CD4-positive, alpha-beta T cell treated with Interleukin-10 for 1 hour (primary cell): ENCODE results near the gene CIDEB.
"Not testable (repeated sequence)": the region's sequence is repeated elsewhere in the genome, so short reads cannot be mapped to it uniquely, and the experiment has no call there.

Experiments used
- DNase-seq: peaks from one replicate; pipeline ENCODE4 v3.0.0-alpha.2; 2020

The CIDEB gene, protein sequence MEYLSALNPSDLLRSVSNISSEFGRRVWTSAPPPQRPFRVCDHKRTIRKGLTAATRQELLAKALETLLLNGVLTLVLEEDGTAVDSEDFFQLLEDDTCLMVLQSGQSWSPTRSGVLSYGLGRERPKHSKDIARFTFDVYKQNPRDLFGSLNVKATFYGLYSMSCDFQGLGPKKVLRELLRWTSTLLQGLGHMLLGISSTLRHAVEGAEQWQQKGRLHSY

DNA sequence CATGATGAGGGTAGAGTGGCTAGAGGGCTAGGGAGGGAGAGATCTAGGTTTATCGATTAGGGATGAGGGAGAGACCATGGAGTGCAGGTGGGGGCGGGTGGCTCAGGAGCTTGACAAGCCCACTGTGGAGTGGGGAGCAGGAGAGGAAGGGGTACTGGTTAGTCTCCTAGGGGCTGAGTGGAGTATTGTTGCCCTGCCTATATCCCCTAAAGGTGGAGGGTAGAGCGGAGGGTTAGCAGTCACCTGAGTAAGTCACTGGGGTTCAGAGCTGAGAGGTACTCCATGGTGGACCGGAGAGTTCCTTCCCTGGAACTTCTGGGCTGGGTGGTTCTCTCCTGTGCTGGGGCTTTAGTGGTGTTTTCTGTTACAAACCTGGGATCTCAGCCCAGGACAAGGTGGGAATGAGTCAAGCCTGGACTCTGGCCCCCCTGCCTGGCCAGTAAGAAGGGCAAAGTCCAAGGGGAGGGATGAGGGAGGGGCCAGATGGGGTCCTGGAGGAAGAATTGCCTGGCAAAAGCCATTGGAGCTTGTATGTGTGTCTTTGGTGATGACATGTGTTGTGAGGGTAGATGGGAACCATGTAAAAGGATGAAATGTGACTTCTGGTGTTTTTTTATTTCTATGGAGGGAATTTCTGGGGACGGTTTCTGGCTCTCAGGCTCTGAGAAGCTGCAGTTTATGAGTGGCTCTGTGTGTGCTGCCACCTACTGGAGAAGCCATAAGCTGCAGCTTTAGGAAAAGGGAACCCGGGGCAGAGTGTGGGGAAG, at the start of gene CIDEB:
CIDEB (minus strand) TSS at position 403 of the 767 bp plus-strand sequence; CDS start at position 284, 119 bp downstream.
- DNase-seq = peak; percentile 74

DNA sequence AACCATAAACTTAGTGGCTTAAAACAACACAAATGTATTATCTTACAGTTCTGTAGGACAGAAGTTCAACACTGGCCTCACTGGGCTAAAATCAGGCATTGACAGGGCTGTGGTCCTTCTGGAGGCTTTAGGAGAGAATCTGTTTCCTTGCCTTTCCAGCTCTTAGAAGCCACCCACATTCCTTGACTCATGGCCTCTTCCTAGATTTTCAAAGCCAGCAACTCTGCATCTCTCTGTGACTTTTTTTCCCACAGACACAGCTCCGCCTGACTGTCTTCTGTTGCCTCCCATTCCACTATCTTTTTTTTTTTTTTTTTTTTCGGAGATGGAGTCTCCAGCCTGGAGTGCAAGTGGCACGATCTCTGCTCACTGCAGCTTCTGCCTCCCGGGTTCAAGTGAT, 48.4 kb upstream of the CIDEB start:
- no peak for DNase-seq

DNA sequence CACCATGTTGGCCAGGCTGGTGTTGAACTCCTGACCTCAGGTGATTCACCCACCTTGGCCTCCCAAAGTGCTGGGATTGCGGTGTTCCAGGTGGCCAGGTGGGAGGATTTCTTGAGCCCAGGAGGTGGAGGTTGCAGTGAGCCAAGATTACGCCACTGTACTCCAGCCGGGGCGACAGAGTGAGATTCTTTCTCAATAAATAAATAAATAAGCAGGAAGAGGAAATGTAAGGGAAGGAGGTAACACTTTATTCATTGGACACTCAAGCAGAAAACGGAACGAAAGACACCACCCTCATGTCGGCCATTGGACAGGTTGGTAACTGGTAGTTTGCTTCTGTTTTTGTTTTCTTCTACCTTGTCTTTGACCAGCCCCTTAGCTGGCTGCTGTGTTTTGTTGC, 47.2 kb upstream of the CIDEB start:
- DNase-seq = no peak

DNA sequence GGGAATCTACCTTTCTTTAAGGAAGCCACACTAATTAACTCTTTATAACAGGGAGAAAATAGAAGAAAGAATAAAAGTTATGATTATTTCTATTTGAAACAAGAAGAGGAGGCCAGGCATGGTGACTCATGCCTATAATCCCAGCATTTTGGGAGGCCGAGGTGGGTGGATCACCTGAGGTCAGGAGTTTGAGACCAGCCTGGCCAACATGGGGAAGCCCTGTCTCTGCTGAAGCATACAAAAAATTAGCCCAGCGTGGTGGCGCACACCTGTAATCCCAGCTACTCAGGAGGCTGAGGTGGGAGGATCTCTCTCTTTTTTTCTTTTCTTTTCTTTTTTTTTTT, 46.7 kb upstream of the CIDEB start:
- not testable (repeated sequence) for DNase-seq

DNA sequence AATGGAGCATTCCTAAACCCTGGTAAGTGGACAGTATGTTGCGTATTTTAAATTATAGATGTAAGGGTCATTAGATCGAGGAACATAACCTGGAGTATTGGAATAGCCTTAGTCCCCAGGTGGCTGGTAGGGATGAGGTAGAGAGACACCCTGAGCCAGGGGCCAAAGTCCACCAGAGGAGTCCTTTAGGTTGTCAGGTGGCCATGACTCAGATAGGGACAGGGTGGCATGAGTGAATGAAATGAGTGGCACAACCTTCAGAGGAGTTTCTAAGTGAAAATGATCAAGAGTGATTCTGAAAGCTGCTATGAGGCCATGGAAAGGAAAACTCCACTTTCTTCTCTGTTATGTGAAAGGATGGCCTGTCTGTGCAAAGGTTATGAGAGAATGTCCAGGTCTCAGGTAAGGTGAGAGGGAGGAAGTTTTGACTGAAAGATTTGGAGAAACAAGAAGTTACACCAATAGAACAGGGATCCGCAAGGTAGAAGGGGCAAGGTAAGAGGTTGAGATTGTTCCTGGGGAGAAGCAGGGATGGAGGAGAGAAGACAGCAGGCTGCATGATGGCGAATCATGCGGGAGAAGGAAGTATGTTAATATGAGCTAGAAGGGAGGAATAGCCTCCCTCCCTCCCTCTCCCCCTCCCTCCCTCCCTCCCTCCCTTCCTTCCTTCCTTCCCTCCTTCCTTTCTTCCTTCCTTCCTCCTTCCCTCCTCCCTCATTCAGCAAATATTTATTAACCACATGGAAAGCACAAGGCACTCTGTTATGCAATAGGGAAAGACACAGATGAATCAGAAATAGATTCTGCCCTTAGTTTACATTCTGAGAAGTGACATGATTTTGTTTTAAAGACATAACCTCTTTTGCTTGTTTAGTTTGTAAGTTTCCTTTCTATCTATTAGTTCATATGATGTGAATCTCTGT, 46.0 kb upstream of the CIDEB start:
- no peak for DNase-seq

DNA sequence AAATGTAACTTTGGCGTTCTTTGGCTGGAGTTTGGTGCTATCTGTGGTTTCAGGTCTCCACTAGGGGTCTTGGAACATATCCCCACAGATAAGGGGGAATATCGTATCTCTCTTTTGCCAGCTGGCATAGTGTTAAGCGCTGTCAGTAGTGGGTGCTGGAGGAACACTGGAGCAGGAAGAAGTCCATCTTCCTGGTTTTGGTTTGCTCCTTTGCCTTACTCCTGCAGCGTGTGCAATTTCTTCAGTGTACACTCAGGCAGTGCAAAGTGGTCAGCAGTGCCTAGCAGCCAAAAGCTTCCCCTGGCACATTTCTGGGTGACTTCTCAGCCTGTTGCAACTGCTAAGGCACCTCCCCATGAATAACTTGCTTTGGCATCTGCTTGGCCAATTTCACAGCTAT, 43.7 kb upstream of the CIDEB start:
- no peak for DNase-seq

DNA sequence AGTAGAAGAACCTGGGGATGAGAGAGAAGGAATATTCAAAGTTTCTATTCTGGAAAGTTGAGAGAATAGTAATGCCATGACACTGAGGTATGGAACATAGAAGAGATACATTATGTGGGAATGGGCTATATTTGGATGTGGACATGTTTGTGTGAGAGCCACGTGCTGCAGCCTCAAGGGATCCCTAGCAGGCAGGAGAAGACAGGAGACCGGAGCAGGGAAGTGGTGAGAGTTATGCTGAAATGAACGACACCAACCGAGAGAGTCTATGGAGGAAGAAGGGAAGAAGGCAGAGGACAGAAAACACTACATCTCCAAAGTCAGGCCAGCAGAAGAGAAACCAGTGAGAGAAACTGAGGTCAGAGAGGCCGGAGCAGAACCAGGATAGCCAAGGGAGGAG, 42.0 kb upstream of the CIDEB start:
- no peak for DNase-seq

DNA sequence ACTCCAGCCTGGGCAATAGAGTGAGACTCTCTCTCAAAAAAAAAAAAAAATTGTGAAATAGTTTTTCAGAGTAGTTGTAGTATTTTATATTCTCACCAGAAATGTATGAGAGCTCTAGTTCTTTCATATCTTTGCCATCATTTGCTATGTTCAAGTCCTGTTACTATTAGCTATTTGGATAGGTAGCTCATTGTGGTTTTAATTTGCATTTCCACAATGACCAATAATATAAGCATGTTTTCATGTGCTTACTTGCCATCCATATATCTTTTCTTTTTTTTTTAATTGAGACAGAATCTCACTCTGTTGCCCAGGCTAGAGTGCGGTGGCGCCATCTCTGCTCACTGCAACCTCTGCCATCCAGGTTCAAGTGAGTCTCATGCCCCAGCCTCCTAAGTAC, 40.4 kb upstream of the CIDEB start:
- no peak for DNase-seq

DNA sequence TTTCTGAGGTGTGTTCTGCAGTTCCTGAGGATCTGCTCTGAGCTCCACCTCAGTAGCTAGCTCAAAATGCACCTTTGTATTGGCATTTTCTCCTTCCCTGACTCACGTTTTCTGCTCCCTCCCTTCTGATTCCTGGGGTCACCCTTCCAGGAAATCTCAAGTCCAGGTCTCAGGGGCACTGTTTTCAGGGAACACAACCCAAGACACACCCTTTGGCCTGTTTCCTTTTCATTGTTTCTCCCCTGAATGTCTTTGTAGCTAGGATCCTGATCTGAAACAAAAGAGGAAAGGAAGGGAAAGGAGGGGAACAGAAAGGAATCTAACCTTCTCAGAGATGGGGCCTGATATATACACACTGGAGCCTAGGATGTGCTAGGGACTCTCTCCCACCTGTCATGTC, 39.4 kb upstream of the CIDEB start:
- no peak for DNase-seq

DNA sequence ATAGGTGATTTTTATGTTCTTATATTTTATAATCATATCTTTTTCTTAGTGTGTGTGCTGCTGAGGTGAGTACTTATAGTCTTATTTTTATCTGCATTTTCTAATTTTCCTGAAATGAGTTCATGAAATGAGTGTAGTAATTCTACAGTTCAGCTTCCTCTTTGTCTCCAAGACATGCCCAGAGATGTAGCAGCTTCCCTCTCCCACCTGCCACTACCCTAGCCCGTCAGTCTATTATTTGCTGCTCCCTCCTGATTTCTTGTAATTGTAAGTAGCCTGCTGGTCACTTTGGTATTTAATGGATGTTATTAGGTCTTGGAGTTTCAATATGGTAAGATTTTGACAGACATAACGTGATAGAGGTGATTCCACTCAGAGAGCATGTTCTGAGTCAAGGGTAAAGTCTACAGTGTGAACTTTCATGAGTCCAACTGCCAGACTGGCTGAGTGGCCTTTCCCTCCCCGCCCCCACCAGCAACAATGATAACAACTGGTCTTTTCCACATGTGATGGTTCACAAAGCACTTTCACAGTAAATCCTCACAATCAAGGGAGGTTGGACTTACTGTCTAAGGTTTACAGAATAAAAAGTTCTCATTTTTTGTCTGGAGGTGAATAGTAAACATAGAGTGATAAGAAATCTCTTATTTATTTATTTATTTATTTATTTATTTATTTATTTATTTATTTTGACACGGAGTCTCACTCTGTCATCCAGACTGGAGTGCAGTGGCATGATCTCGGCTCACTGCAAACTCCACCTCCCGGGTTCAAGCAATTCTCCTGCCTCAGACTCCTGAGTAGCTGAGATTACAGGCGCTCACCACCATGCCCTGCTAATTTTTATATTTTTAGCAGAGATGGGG, 36.3 kb upstream of the CIDEB start:
- no peak for DNase-seq

DNA sequence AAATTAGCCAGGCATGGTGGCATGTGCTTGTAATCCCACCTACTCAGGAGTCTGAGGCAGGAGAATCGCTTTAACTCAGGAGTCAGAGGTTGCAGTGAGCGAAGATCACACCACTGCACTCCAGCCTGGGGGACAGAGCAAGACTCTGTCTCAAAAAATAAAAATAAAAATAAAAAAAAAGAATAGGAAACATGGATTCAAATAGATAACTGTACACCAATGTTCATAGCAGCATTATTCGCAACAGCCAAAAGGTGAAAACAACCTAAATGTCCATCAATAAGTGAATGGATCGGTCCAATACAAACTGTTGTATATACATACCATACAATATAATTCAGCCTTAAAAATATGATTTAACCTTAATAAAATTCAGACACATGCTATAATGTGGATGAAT, 35.1 kb upstream of the CIDEB start:
- no peak for DNase-seq

DNA sequence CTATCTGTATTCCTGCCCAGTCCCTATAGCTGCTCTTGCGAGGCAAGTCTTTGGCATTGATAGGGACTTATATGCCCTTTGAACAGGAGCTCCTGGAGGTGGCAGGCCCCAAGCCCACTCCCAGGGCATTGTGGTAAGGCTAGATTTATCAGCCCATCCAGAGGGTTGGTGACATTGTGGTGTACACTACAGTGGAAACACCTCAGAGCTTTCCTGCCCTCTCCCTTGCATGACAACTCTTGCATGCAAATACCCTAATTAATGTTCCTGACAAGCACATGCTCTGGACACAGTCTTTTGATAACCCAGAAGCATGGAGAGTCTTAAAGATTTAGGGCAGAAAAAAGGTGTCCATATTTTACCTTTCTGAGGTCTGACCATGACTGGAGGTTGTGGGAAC, 32.8 kb upstream of the CIDEB start:
- no peak for DNase-seq

DNA sequence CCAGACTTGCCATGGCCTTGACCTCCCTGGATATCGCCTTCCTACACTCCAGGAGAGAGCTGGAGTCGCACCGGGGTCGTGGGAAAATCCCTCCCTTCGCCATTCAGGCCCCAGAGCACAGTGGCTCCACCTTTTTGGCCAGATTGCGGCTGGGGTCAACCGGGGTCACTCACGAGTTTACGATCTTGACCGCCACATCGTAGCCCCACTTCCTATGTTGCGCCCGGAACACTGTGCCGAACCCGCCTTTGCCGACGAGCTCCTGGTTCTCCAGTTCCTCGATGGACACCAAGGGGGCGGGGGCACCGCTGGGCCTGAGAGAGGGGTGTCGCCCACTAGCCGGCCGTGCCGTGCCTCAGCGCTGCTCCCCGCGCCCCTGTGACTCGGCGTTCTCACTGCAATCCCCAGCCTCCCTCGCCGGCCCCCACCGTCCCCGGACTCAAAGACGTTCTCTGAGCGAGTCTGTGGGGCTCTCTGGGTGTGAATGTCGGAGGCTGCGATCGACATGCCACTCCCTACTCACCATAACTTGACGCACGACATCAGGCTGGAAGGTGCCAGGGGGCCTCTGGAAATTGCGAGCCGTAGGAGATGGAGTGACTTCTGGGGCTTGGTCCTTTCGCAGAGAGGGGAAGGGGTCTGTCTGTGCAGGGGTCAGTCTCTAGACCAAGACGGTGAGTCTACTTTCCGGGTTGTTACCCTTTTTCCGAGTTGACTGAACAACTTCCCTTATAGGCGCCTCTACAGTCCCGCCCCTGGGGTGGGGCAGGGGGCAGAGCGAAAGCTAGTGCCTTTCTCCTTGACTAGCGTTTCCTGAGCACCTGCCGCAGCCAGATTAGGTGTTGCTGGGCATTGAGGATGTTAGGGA, 31.7 kb upstream of the CIDEB start, which contains the start of gene RIPK3:
RIPK3 (minus strand) TSS at position 708 of the 868 bp plus-strand sequence; CDS start at position 543, 165 bp downstream.
- peak; percentile 71 for DNase-seq

DNA sequence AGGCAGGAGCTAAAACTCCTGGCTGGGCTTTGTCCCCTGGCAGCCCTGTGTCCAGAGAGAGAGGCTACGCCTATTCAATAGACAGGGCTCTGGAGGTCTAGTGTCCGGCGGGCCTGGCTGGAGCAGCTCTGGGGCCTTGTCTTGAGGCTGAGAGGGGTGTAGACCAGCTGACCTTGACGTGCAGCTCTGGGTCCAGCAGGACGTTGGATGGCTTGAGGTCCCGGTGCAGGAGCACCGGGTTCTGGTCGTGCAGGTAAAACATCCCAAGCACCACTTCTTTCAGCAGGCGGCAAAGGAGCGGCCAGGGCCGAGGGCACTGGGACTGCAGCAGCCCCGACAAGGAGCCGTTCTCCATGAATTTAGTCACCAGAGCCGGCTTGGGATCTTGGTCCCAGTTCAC, 31.1 kb upstream of the CIDEB start:
- DNase-seq = no peak

DNA sequence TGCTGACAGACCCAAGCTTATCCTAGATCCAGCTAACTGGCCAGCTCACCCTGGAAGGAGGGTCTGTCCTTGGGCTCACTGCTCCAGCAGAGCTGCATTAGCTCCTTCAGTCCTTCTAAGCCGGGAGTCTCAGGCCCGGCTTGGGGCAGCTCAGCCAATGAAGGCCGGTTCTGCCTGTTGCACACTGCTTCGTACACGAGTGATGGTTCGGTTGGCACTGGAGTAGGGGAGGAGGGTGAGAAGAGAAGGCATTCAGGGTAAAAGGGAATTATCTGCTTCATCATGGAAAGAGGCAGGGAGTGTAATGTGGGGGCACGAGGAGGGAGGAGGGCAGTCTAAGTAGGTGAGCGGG, 30.0 kb upstream of the CIDEB start:
- no peak for DNase-seq

DNA sequence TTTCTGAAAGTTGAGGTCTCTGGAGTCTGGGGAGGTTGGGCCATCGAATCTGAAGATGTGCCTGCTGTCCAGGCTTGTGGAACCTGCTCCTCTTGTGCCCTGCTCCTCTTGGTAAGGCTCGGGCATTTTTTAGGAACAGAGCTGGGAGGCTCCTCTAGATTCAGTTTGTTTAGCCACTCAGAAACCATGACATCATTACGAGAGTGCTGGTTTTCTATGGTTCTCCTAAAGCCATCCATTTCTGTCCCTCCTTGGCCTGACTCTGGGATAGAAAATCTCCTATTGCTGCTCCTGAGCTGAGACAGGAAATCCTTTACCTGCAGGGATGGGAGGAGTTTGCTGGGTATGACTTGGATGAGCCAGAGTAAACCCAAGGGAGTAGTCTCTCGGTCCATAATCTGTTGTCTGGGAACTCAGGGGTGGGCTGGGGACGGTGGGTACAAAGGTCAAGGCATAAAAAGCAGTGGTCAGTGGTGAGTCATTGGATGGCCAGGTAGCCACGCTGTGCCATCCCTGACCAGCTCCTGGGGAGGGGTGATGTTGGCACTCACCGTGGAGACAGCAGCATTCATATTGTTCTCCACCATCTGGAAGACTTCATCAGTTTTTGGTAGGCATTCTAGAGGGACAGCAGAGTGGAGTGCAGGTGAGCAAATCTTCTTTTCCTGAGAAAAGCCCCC, 29.5 kb upstream of the CIDEB start:
- DNase-seq = no peak

DNA sequence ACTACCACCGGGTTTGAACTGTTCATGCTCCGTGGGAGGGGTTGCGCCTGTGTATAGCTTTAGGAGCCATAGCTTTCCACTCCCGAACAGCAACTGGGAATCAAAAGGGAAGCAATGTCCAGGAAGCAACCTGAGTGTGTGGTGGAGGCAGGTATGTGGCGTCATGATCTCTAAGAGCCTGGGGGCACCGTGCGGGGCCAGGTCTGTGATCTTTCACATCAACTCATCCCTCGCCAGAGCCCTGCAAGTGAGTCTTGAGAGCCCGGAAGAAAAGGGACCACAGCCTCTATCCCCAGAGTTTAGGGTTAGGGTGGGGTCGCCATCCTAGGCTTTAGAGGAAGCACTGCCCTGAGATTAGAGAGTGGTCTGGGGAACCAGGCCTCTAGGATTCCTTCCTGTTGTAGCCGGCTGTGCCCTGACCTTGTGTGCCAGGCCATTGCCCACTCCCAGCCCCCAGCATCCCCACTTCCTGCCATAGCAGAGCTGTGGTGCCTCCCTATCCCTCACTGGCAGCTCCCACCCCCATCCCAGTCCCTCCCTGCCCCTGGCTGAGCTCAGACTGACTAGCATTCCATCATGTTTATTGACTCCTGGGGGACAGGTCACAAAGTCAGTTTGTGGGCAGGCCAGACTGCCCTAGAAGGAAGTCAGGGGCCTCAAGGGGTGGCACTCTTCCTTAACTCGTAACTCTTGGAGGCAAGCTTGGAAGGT, 27.8 kb upstream of the CIDEB start:
- DNase-seq = no peak

DNA sequence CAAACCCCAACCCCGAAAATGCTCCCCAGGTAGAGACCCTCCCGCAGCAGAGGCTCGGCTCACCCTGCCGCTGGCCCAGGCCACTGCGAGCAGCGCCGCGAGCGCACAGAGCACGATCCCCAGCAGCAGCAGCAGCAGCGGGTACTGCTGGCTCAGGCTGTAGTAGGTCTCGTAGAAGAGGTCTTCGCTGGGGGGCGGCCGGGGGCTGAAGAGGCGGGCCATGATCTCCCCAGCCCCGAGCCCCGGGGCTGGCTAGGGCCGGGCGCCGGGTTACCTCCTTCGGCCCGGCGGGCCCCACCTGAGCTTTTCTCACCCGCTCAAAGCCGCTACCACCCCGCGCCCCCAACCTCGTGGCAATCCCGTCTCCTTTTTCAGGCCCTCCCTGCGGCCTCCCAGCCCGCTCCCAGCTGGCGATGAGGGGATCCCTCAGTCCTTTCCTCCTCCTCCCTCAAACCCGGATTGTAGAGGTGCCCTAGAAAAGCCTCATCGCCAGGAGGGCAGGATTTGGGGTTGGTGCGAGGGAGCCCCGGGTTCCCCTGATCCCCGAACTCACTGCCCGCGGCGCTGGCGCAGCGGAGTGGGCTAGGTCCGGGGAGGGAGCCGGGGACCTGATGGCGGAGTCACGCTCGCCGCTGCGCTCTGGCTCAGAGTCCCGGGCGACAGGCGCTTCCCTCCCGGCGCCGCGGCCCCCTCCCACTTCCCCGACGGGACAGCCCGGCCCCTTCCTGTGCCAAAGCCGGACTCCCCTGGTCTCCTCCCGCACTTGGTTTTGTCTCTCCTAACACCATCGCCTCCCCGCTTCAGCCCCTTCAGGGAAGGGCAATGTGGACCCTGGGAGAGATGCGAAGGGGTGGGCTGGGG, 26.9 kb upstream of the CIDEB start, which contains the start of gene ADCY4:
ADCY4 (minus strand) TSS at position 641 of the 861 bp plus-strand sequence; CDS start at position 222, 419 bp downstream.
- DNase-seq = peak; percentile 29
